ENCODE results near the gene PPIA.
"Not testable (repeated sequence)": the region's sequence is repeated elsewhere in the genome, so short reads cannot be mapped to it uniquely, and the experiment has no call there.

The PPIA gene

DNA sequence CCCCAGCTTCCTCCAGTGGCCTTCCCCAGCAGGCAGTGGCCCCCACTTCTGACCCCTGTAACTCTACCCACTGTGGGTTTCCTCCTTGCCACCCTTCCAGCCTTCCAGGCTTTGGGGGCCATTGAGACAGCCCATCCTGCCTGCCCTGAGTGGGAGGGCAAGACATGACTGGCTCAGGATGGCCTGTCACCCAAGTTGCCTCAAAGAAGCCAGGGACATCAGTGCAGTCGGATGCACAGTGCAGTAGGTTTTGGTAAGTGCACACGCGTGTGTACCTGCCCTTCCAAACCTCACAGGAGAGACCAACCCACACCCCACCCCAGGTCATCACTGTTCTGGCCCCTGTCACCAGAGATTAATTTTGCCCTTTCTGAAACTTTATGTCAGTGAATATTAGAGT is 25.1 kb upstream of the PPIA start:
- peaks cover 17% of the 10 kb centered on the region for H3K4me1 ChIP-seq
- H3K36me3 ChIP-seq, result peaks cover 10% of the 10 kb centered on the region; the same call in 1 of the 2 replicates
- H3K4me3 ChIP-seq (ENCODE audit: low read depth, low read length), result no peak overlapping the region
- H3K27me3 ChIP-seq, result no peaks in the 10 kb centered on the region
- no peaks in the 10 kb centered on the region for H3K9me3 ChIP-seq
- no peak for DNase-seq
- no peak for TF ChIP-seq CTCF (IDR thresholded peaks at IDR 0.05; ENCODE audit: low read depth, low read length)

GRCh38 chr7:44772440-44772839 is 24.0 kb upstream of the PPIA start:
- Histone ChIP-seq H3K9me3 (no peaks in the 10 kb centered on the region), H3K4me1 (peaks cover 17% of the 10 kb centered on the region), H3K27me3 (no peaks in the 10 kb centered on the region), H3K36me3 (peaks cover 6% of the 10 kb centered on the region; the same call in 1 of the 2 replicates), H3K4me3 (ENCODE audit: low read depth, low read length) (no peak overlapping the region)
- no peak for DNase-seq
- no peak for TF ChIP-seq CTCF (IDR thresholded peaks at IDR 0.05; ENCODE audit: low read depth, low read length)

DNA sequence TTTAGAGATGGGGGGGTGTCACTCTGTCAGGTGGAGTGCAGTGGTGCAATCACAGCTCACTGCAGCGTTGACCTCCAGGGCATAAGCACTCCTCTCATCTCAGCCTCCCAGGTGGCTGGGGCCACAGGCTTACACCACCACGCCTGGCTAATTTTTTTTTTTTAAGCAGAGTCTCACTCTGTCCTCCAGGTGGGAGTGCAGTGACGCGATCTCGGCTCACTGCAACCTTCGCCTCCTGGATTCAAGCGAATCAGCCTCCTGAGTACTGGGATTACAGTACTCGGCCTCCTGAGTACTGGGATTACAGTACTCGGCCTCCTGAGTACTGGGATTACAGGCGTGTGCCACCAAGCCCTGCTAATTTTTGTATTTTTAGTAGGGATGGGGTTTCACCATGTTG is 23.6 kb upstream of the PPIA start:
- Histone ChIP-seq H3K4me1 (peaks cover 16% of the 10 kb centered on the region), H3K4me3 (ENCODE audit: low read depth, low read length) (no peak overlapping the region), H3K36me3 (peaks cover 1% of the 10 kb centered on the region; the same call in 1 of the 2 replicates), H3K27me3 (no peaks in the 10 kb centered on the region), H3K9me3 (no peaks in the 10 kb centered on the region)
- TF ChIP-seq CTCF (IDR thresholded peaks at IDR 0.05; ENCODE audit: low read depth, low read length), result 0 out of 2 replicates have a peak, but pooled peaks have one; percentile 2
- DNase-seq, result no peak

GRCh38 chr7:44774486-44774885 is 22.0 kb upstream of the PPIA start:
- not testable (repeated sequence) for H3K36me3 ChIP-seq; H3K9me3 ChIP-seq; H3K4me3 ChIP-seq (ENCODE audit: low read depth, low read length); H3K27me3 ChIP-seq; DNase-seq; H3K4me1 ChIP-seq

DNA sequence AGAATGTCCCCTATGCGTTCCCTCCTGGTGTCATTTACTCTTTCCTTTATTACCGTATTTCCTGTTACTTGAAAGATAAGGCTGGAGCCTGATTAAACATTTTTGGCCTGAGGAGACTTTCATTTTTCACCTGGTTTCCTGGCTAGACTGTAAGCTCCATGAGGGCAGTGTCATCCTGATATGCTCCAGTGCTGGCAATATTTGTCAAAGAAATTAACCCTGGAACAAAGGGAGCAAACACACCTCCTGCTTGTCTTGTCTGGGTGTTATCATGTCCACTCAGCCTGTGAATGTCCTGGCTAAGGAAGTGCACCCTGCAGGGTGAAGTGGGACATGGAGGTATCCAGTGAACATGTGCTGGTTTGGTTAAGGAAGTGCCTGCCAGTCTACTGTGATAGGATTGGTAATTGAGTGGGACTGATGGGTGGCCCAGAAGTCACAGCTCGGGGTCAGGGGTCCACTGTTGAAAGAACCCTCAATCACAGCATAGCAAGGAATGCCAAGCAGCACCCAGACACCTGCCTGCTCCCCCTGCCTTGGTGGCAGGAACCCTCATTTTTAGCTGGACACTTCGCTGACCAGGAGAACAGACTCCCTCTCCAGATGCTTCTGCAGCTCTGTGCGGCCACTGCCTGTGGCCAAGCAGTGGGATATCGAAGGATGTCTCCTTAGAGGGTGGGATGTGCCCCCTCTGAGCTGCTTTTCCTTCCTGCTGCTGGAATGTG is 20.9 kb upstream of the PPIA start:
- DNase-seq, result no peak
- no peaks in the 10 kb centered on the region for H3K9me3 ChIP-seq
- H3K27me3 ChIP-seq, result no peaks in the 10 kb centered on the region
- H3K36me3 ChIP-seq, result no peaks in the 10 kb centered on the region
- H3K4me3 ChIP-seq (ENCODE audit: low read depth, low read length), result no peak overlapping the region
- no peaks in the 10 kb centered on the region for H3K4me1 ChIP-seq
- TF ChIP-seq CTCF (IDR thresholded peaks at IDR 0.05; ENCODE audit: low read depth, low read length), result no peak

GRCh38 chr7:44776211-44776610 is 20.3 kb upstream of the PPIA start:
- no peak for DNase-seq
- no peaks in the 10 kb centered on the region for H3K4me1 ChIP-seq
- H3K4me3 ChIP-seq (ENCODE audit: low read depth, low read length), result no peak overlapping the region
- no peaks in the 10 kb centered on the region for H3K9me3 ChIP-seq
- no peak for TF ChIP-seq CTCF (IDR thresholded peaks at IDR 0.05; ENCODE audit: low read depth, low read length)
- no peaks in the 10 kb centered on the region for H3K27me3 ChIP-seq
- no peaks in the 10 kb centered on the region for H3K36me3 ChIP-seq
